Stimulated activated CD4-positive, alpha-beta T cell treated with anti-CD3 and anti-CD28 coated beads, Interleukin-12 subunit alpha, Interleukin-12 subunit beta, amount 100 ng/mL, for 4 hours (primary cell): ENCODE results near the gene SCP2.

ENCODE experiments used
- DNase-seq: peaks from one replicate; pipeline ENCODE4 v3.0.0-alpha.2; 2020

Gene SCP2

GRCh38 chr1:52927212-52928014 is at the start of gene SCP2:
Gene SCP2 (plus strand): TSS chr1:52927276. CDS start chr1:52927397, 121 bp downstream.
- peak; percentile 77 for DNase-seq

GRCh38 chr1:52877554-52877953 is 49.5 kb upstream of the SCP2 start:
- DNase-seq = no peak

GRCh38 chr1:52880206-52880605 is 46.9 kb upstream of the SCP2 start:
- no peak for DNase-seq

GRCh38 chr1:52887483-52887882 is 39.6 kb upstream of the SCP2 start:
- DNase-seq = no peak

- no peak for DNase-seq
Measured at GRCh38 chr1:52892424-52893215, 34.5 kb upstream of the SCP2 start.

- DNase-seq = no peak
Measured at GRCh38 chr1:52899445-52899894, 27.6 kb upstream of the SCP2 start.

GRCh38 chr1:52900402-52900801 is 26.7 kb upstream of the SCP2 start:
- no peak for DNase-seq

GRCh38 chr1:52901384-52901783 is 25.7 kb upstream of the SCP2 start:
- DNase-seq = no peak

GRCh38 chr1:52904208-52904926 is 22.7 kb upstream of the SCP2 start:
- DNase-seq = no peak

GRCh38 chr1:52904927-52905698 is 22.0 kb upstream of the SCP2 start:
- peak; percentile 19 for DNase-seq

- DNase-seq = no peak
Measured at GRCh38 chr1:52906135-52906603, 20.9 kb upstream of the SCP2 start.

GRCh38 chr1:52907068-52907811 is 19.8 kb upstream of the SCP2 start:
- no peak for DNase-seq

GRCh38 chr1:52907812-52908153 is 19.3 kb upstream of the SCP2 start:
- no peak for DNase-seq

- no peak for DNase-seq
Measured at GRCh38 chr1:52911541-52911940, 15.5 kb upstream of the SCP2 start.

GRCh38 chr1:52913014-52913413 is 14.1 kb upstream of the SCP2 start:
- no peak for DNase-seq

GRCh38 chr1:52913537-52913936 is 13.5 kb upstream of the SCP2 start:
- no peak for DNase-seq

GRCh38 chr1:52914463-52914862 is 12.6 kb upstream of the SCP2 start:
- DNase-seq = no peak

- no peak for DNase-seq
Measured at GRCh38 chr1:52915211-52915854, 11.7 kb upstream of the SCP2 start.

GRCh38 chr1:52915855-52916220 is 11.2 kb upstream of the SCP2 start:
- no peak for DNase-seq

- DNase-seq = no peak
Measured at GRCh38 chr1:52916241-52916975, 10.7 kb upstream of the SCP2 start.

- no peak for DNase-seq
Measured at GRCh38 chr1:52917156-52917555, 9.9 kb upstream of the SCP2 start.
